Astrocyte (in vitro differentiated cells and primary cell): Measurements from ENCODE around the gene NSFL1C. TPM values are rescaled to one million over a fixed set of nuclear protein-coding genes. Genes with fewer than 3 reads are reported as not detected.

Source experiments
- DNase-seq: peaks from one replicate; pipeline ENCODE4 v3.0.0-alpha.2; 2010; ENCODE audit warnings: low read depth
- FAIRE-seq: peaks from 2 replicates; lab custom pipeline; 2011; peaks lifted over from hg19 to GRCh38; lab: Jason Lieb, UNC
- H2AFZ ChIP-seq: 2 replicates; pipeline ENCODE4 v1.6.0; 2012; ENCODE audit warnings: low read depth, low read length, inconsistent platforms
- H3K27ac ChIP-seq: 2 replicates; pipeline ENCODE4 v1.5.1; 2011; ENCODE audit warnings: low read depth, low read length, inconsistent platforms
- H3K27me3 ChIP-seq: 2 replicates; pipeline ENCODE4 v1.6.0; 2011; ENCODE audit warnings: low read length, inconsistent platforms; ENCODE audit not compliant: insufficient read depth
- H3K36me3 ChIP-seq: 2 replicates; pipeline ENCODE4 v1.5.1; 2011; ENCODE audit warnings: low read length, inconsistent platforms; ENCODE audit not compliant: insufficient read depth
- H3K4me1 ChIP-seq: 2 replicates; pipeline ENCODE4 v1.5.1; 2011; ENCODE audit warnings: low read length, inconsistent platforms; ENCODE audit not compliant: insufficient read depth
- H3K4me2 ChIP-seq: 2 replicates; pipeline ENCODE4 v1.6.0; 2012; ENCODE audit warnings: low read length, inconsistent platforms
- H3K4me3 ChIP-seq: 2 replicates; pipeline ENCODE4 v1.5.1; 2011; ENCODE audit warnings: low read depth, mild to moderate bottlenecking, low read length, inconsistent platforms; ENCODE audit not compliant: insufficient read depth
- H3K79me2 ChIP-seq: 2 replicates; pipeline ENCODE4 v1.6.0; 2012; ENCODE audit warnings: mild to moderate bottlenecking, low read length, inconsistent platforms; ENCODE audit not compliant: insufficient read depth
- H3K9ac ChIP-seq: 2 replicates; pipeline ENCODE4 v1.6.0; 2012; ENCODE audit warnings: mild to moderate bottlenecking, low read length, inconsistent platforms
- H3K9me3 ChIP-seq: 2 replicates; pipeline ENCODE4 v1.5.1; 2012; ENCODE audit warnings: low read depth, mild to moderate bottlenecking, low read length, inconsistent platforms; ENCODE audit not compliant: insufficient read depth
- H4K20me1 ChIP-seq: 2 replicates; pipeline ENCODE4 v1.6.0; 2012; ENCODE audit warnings: low read length, inconsistent platforms; ENCODE audit not compliant: insufficient read depth
- H3K27ac Mint-ChIP-seq: one replicate; pipeline ENCODE4 v1.8.0; 2021; ENCODE audit warnings: mild to moderate bottlenecking, mixed read lengths; ENCODE audit not compliant: unreplicated experiment
- H3K27me3 Mint-ChIP-seq: one replicate; pipeline ENCODE4 v1.8.0; 2021; ENCODE audit warnings: low read depth, mixed read lengths; ENCODE audit not compliant: unreplicated experiment
- H3K36me3 Mint-ChIP-seq: one replicate; pipeline ENCODE4 v1.8.0; 2021; ENCODE audit warnings: low read depth, mixed read lengths; ENCODE audit not compliant: unreplicated experiment
- H3K4me1 Mint-ChIP-seq: one replicate; pipeline ENCODE4 v1.8.0; 2021; ENCODE audit warnings: low read depth, mixed read lengths; ENCODE audit not compliant: unreplicated experiment
- H3K4me3 Mint-ChIP-seq: one replicate; pipeline ENCODE4 v1.8.0; 2021; ENCODE audit warnings: mild to moderate bottlenecking, moderate library complexity, mixed read lengths; ENCODE audit not compliant: unreplicated experiment
- H3K9me3 Mint-ChIP-seq: one replicate; pipeline ENCODE4 v1.8.0; 2021; ENCODE audit warnings: mild to moderate bottlenecking, mixed read lengths; ENCODE audit not compliant: unreplicated experiment
- CTCF ChIP-seq: IDR thresholded peaks from 2 replicates; pipeline ENCODE4 v1.5.1; 2011; ENCODE audit warnings: low read depth, mild to moderate bottlenecking, inconsistent platforms, low read length, moderate library complexity; ENCODE audit not compliant: insufficient read depth
- EZH2 ChIP-seq: IDR thresholded peaks from 2 replicates; pipeline ENCODE4 v1.6.1; 2012; ENCODE audit warnings: mild to moderate bottlenecking, low read length, inconsistent platforms; ENCODE audit not compliant: insufficient read depth
- total RNA-seq: library from RNA; stranded (reverse); gene quantifications from 2 replicates; pipeline ENCODE4 v1.2.1, GENCODE V29; 2021

Gene NSFL1C
- total RNA-seq, 1 donor from 2014 or later, result 96.0 TPM

- H3K36me3 ChIP-seq, result no peaks in the 10 kb centered on the region
- H3K36me3 Mint-ChIP-seq, result no peaks in the 10 kb centered on the region
- H3K27ac Mint-ChIP-seq, result peak overlapping the region; percentile 98
- H3K79me2 ChIP-seq, result peaks cover 15% of the 10 kb centered on the region
- no peaks in the 10 kb centered on the region for H3K27me3 Mint-ChIP-seq
- H3K9ac ChIP-seq, result peak overlapping the region; percentile 82
- TF ChIP-seq EZH2, result no peak
- TF ChIP-seq CTCF, result peak; percentile 89
- H3K4me1 Mint-ChIP-seq, result peaks cover 35% of the 10 kb centered on the region
- peak overlapping the region; percentile 98 for H3K27ac ChIP-seq
- FAIRE-seq (peak; percentile 82), DNase-seq (peak; percentile 99)
- H3K4me2 ChIP-seq, result peak overlapping the region; percentile 81
- peak overlapping the region; percentile 68 for H3K4me3 Mint-ChIP-seq
- H2AFZ ChIP-seq, result peak overlapping the region; percentile 53
- no peaks in the 10 kb centered on the region for H3K9me3 ChIP-seq
- no peaks in the 10 kb centered on the region for H3K27me3 ChIP-seq
- H4K20me1 ChIP-seq, result peaks cover 11% of the 10 kb centered on the region
- H3K4me3 ChIP-seq, result peak overlapping the region; percentile 43
- H3K4me1 ChIP-seq, result peaks cover 31% of the 10 kb centered on the region
- no peaks in the 10 kb centered on the region for H3K9me3 Mint-ChIP-seq
These were observed 3.4 kb upstream of the NSFL1C start for GRCh38 chr20:1469925-1470571.

GRCh38 chr20:1469306-1469905, 2.8 kb upstream of the NSFL1C start:
- H3K27ac Mint-ChIP-seq, result peak overlapping the region; percentile 98
- H3K4me3 Mint-ChIP-seq, result peak overlapping the region; percentile 68
- H3K9me3 Mint-ChIP-seq, result no peaks in the 10 kb centered on the region
- Histone ChIP-seq H3K36me3 (peaks cover 2% of the 10 kb centered on the region), H3K4me3 (peak overlapping the region; percentile 43), H3K4me1 (peaks cover 33% of the 10 kb centered on the region), H4K20me1 (peaks cover 18% of the 10 kb centered on the region), H3K27me3 (no peaks in the 10 kb centered on the region), H2AFZ (peak overlapping the region; percentile 50), H3K27ac (peak overlapping the region; percentile 98), H3K9me3 (no peaks in the 10 kb centered on the region), H3K9ac (peak overlapping the region; percentile 82), H3K4me2 (peak overlapping the region; percentile 81), H3K79me2 (peaks cover 21% of the 10 kb centered on the region)
- FAIRE-seq (no peak), DNase-seq (no peak)
- TF ChIP-seq CTCF, result no peak
- TF ChIP-seq EZH2, result no peak
- no peaks in the 10 kb centered on the region for H3K27me3 Mint-ChIP-seq
- peaks cover 36% of the 10 kb centered on the region for H3K4me1 Mint-ChIP-seq
- no peaks in the 10 kb centered on the region for H3K36me3 Mint-ChIP-seq

- Histone ChIP-seq H3K9me3 (no peaks in the 10 kb centered on the region), H3K4me3 (no peak overlapping the region), H4K20me1 (peaks cover 30% of the 10 kb centered on the region), H3K79me2 (peaks cover 33% of the 10 kb centered on the region), H2AFZ (no peak overlapping the region), H3K27me3 (no peaks in the 10 kb centered on the region), H3K27ac (no peak overlapping the region), H3K4me2 (no peak overlapping the region), H3K9ac (no peak overlapping the region), H3K4me1 (peaks cover 33% of the 10 kb centered on the region), H3K36me3 (peaks cover 8% of the 10 kb centered on the region)
- H3K4me3 Mint-ChIP-seq, result no peak overlapping the region
- peaks cover 2% of the 10 kb centered on the region for H3K36me3 Mint-ChIP-seq
- peaks cover 38% of the 10 kb centered on the region for H3K4me1 Mint-ChIP-seq
- DNase-seq (no peak), FAIRE-seq (no peak)
- H3K27ac Mint-ChIP-seq, result no peak overlapping the region
- H3K27me3 Mint-ChIP-seq, result no peaks in the 10 kb centered on the region
- H3K9me3 Mint-ChIP-seq, result no peaks in the 10 kb centered on the region
- no peak for TF ChIP-seq EZH2
- TF ChIP-seq CTCF, result no peak
These were observed 1.5 kb upstream of the NSFL1C start for GRCh38 chr20:1468117-1468624.
